WTC11 (cell line): Measurements from ENCODE around the gene S1PR5. TPM values are rescaled to one million over a fixed set of nuclear protein-coding genes. Genes with fewer than 3 reads are reported as not detected.

Source experiments
- ATAC-seq: fragments of 200-7000 bp; cut with Tn5 transposase; 2 replicates; pipeline ENCODE4 v1.10.0; 2021; ENCODE audit warnings: mild to moderate bottlenecking, moderate library complexity
- CTCF ChIA-PET: fragments of 300-600 bp; sonication (Branson Sonifier 250); formaldehyde crosslinking; loops from one replicate; lab custom pipeline; 2021; ENCODE audit warnings: antibody characterized with exemption; lab: Charles Lee
- POLR2A ChIA-PET: fragments of 350-600 bp; sonication (Branson Sonifier 250); formaldehyde crosslinking; loops from one replicate; lab custom pipeline; 2021; ENCODE audit warnings: antibody characterized with exemption; lab: Charles Lee
- DNase-seq: peaks from one replicate; pipeline ENCODE4 v3.0.0; 2021; ENCODE audit warnings: low spot score
- H3K27ac Mint-ChIP-seq: 2 replicates; pipeline ENCODE4 v1.8.0; 2021; ENCODE audit warnings: mixed read lengths
- H3K27me3 Mint-ChIP-seq: 2 replicates; pipeline ENCODE4 v1.8.0; 2021; ENCODE audit warnings: low read depth, mild to moderate bottlenecking, moderate library complexity, mixed read lengths
- H3K36me3 Mint-ChIP-seq: 2 replicates; pipeline ENCODE4 v1.8.0; 2021; ENCODE audit warnings: mixed read lengths
- H3K4me1 Mint-ChIP-seq: 2 replicates; pipeline ENCODE4 v1.8.0; 2022; ENCODE audit warnings: mixed read lengths
- H3K4me3 Mint-ChIP-seq: 2 replicates; pipeline ENCODE4 v1.8.0; 2021; ENCODE audit warnings: mild to moderate bottlenecking, moderate library complexity, mixed read lengths
- H3K9me3 Mint-ChIP-seq: 2 replicates; pipeline ENCODE4 v1.8.0; 2021; ENCODE audit warnings: mixed read lengths
- ARID4B ChIP-seq: sonication (generic); formaldehyde crosslinking; IDR thresholded peaks from 2 replicates; pipeline ENCODE4 v1.8.0; 2023; ENCODE audit warnings: missing genetic modification reagents, mild to moderate bottlenecking, borderline replicate concordance
- FOXK1 ChIP-seq: sonication (generic); formaldehyde crosslinking; IDR thresholded peaks from 2 replicates; pipeline ENCODE4 v1.8.0; 2022; ENCODE audit warnings: mild to moderate bottlenecking, moderate library complexity, missing genetic modification reagents
- IRF2 ChIP-seq: sonication (generic); formaldehyde crosslinking; IDR thresholded peaks from 2 replicates; pipeline ENCODE4 v1.8.0; 2022; ENCODE audit warnings: low read depth, missing genetic modification reagents, borderline replicate concordance
- NR2C2 ChIP-seq: sonication (generic); formaldehyde crosslinking; IDR thresholded peaks from 2 replicates; pipeline ENCODE4 v1.8.0; 2022; ENCODE audit warnings: mild to moderate bottlenecking, missing genetic modification reagents
- OVOL2 ChIP-seq: fragments of 250-450 bp; sonication (Bioruptor Pico); IDR thresholded peaks from 2 replicates; pipeline ENCODE4 v1.9.0; 2021; ENCODE audit warnings: mild to moderate bottlenecking, borderline replicate concordance
- PRRX2 ChIP-seq: fragments of 250-450 bp; sonication (Bioruptor Pico); IDR thresholded peaks from 2 replicates; pipeline ENCODE4 v1.8.0; 2021; ENCODE audit warnings: mild to moderate bottlenecking
- RELA ChIP-seq: sonication (generic); formaldehyde crosslinking; IDR thresholded peaks from 2 replicates; pipeline ENCODE4 v1.8.1; 2022; ENCODE audit warnings: missing genetic modification reagents, mild to moderate bottlenecking, borderline replicate concordance
- STAT6 ChIP-seq: sonication (generic); formaldehyde crosslinking; conservative IDR thresholded peaks from 2 replicates; pipeline ENCODE4 v1.8.1; 2023; ENCODE audit warnings: mild to moderate bottlenecking, low read depth, missing genetic modification reagents, moderate library complexity
- TEAD1 ChIP-seq: sonication (generic); formaldehyde crosslinking; IDR thresholded peaks from 2 replicates; pipeline ENCODE4 v1.8.0; 2022; ENCODE audit warnings: mild to moderate bottlenecking, missing genetic modification reagents
- ZNF425 ChIP-seq: fragments of 250-450 bp; sonication (Bioruptor Pico); conservative IDR thresholded peaks from 2 replicates; pipeline ENCODE4 v1.9.0; 2021; ENCODE audit warnings: mild to moderate bottlenecking
- ZNF512 ChIP-seq: sonication (generic); formaldehyde crosslinking; IDR thresholded peaks from 2 replicates; pipeline ENCODE4 v1.8.1; 2022; ENCODE audit warnings: missing genetic modification reagents, borderline replicate concordance
- total RNA-seq: library from RNA; stranded (reverse); gene quantifications from 3 replicates; pipeline ENCODE4 v1.2.3, GENCODE V29; 2021
- TF ChIP-seq, protein P1 (sequence below): fragments of 250-450 bp; sonication (Bioruptor Pico); IDR thresholded peaks from 2 replicates; pipeline ENCODE4 v1.9.0; 2021; ENCODE audit warnings: mild to moderate bottlenecking
- TF ChIP-seq, protein P2 (sequence below): sonication (generic); formaldehyde crosslinking; IDR thresholded peaks from 2 replicates; pipeline ENCODE4 v1.8.0; 2023; ENCODE audit warnings: mild to moderate bottlenecking, missing genetic modification reagents
- TF ChIP-seq, protein P3 (sequence below): sonication (generic); formaldehyde crosslinking; IDR thresholded peaks from 2 replicates; pipeline ENCODE4 v1.8.1; 2023; ENCODE audit warnings: mild to moderate bottlenecking, missing genetic modification reagents, borderline replicate concordance
- TF ChIP-seq, protein P4 (sequence below): sonication (generic); formaldehyde crosslinking; IDR thresholded peaks from 2 replicates; pipeline ENCODE4 v1.8.1; 2022; ENCODE audit warnings: mild to moderate bottlenecking, missing genetic modification reagents, moderate library complexity, borderline replicate concordance

S1PR5 gene
- total RNA-seq, 1 experiment from 2014 or later = 5.4 TPM

DNA sequence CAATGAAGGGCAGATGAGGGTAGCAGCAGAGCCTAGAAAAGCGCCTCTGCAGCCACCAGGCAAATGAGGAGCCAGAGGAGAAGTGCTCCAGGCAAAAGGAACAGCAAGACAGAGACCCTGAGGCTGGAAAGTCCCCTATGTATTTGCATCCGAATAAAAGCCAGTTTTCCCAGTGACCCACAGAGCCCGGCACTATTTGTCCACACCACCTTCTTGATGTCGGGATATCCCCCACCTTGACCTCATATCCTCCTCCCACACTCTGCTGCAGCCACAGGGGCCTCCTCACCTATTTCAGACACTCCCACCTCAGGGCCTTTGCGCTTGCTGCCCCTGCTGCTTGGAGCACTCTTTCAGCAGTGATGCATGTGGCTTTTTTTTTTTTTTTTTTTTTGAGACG is 33.1 kb upstream of the S1PR5 start:
- H3K4me3 Mint-ChIP-seq = no peak overlapping the region
- H3K4me1 Mint-ChIP-seq = no peaks in the 10 kb centered on the region
- TF ChIP-seq, protein P1, sequence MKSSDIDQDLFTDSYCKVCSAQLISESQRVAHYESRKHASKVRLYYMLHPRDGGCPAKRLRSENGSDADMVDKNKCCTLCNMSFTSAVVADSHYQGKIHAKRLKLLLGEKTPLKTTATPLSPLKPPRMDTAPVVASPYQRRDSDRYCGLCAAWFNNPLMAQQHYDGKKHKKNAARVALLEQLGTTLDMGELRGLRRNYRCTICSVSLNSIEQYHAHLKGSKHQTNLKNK (CRISPR knock-in tag) = no peak
- TF ChIP-seq, protein P2, sequence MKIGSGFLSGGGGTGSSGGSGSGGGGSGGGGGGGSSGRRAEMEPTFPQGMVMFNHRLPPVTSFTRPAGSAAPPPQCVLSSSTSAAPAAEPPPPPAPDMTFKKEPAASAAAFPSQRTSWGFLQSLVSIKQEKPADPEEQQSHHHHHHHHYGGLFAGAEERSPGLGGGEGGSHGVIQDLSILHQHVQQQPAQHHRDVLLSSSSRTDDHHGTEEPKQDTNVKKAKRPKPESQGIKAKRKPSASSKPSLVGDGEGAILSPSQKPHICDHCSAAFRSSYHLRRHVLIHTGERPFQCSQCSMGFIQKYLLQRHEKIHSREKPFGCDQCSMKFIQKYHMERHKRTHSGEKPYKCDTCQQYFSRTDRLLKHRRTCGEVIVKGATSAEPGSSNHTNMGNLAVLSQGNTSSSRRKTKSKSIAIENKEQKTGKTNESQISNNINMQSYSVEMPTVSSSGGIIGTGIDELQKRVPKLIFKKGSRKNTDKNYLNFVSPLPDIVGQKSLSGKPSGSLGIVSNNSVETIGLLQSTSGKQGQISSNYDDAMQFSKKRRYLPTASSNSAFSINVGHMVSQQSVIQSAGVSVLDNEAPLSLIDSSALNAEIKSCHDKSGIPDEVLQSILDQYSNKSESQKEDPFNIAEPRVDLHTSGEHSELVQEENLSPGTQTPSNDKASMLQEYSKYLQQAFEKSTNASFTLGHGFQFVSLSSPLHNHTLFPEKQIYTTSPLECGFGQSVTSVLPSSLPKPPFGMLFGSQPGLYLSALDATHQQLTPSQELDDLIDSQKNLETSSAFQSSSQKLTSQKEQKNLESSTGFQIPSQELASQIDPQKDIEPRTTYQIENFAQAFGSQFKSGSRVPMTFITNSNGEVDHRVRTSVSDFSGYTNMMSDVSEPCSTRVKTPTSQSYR (CRISPR knock-in tag) = no peak
- TF ChIP-seq RELA (no peak), OVOL2 (CRISPR knock-in tag) (no peak), PRRX2 (CRISPR knock-in tag) (no peak), ARID4B (CRISPR knock-in tag) (no peak), IRF2 (CRISPR knock-in tag) (no peak), FOXK1 (no peak), ZNF425 (CRISPR knock-in tag) (no peak)
- TF ChIP-seq, protein P3, sequence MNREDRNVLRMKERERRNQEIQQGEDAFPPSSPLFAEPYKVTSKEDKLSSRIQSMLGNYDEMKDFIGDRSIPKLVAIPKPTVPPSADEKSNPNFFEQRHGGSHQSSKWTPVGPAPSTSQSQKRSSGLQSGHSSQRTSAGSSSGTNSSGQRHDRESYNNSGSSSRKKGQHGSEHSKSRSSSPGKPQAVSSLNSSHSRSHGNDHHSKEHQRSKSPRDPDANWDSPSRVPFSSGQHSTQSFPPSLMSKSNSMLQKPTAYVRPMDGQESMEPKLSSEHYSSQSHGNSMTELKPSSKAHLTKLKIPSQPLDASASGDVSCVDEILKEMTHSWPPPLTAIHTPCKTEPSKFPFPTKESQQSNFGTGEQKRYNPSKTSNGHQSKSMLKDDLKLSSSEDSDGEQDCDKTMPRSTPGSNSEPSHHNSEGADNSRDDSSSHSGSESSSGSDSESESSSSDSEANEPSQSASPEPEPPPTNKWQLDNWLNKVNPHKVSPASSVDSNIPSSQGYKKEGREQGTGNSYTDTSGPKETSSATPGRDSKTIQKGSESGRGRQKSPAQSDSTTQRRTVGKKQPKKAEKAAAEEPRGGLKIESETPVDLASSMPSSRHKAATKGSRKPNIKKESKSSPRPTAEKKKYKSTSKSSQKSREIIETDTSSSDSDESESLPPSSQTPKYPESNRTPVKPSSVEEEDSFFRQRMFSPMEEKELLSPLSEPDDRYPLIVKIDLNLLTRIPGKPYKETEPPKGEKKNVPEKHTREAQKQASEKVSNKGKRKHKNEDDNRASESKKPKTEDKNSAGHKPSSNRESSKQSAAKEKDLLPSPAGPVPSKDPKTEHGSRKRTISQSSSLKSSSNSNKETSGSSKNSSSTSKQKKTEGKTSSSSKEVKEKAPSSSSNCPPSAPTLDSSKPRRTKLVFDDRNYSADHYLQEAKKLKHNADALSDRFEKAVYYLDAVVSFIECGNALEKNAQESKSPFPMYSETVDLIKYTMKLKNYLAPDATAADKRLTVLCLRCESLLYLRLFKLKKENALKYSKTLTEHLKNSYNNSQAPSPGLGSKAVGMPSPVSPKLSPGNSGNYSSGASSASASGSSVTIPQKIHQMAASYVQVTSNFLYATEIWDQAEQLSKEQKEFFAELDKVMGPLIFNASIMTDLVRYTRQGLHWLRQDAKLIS (CRISPR knock-in tag) = no peak
- H3K36me3 Mint-ChIP-seq = peaks cover 49% of the 10 kb centered on the region
- H3K27ac Mint-ChIP-seq = no peak overlapping the region
- H3K27me3 Mint-ChIP-seq = no peaks in the 10 kb centered on the region
- POLR2A ChIA-PET = no interaction called here
- DNase-seq (no peak), ATAC-seq (no peak)
- CTCF ChIA-PET = interaction anchor here (3.7 kb wide), 1 partner anchor 43 kb away, joined by 23 read pairs; no protein-coding TSS in a partner anchor
- H3K9me3 Mint-ChIP-seq = no peaks in the 10 kb centered on the region

GRCh38 chr19:10549733-10550132 is 32.5 kb upstream of the S1PR5 start:
- no peaks in the 10 kb centered on the region for H3K9me3 Mint-ChIP-seq
- no peak overlapping the region for H3K4me3 Mint-ChIP-seq
- ChIA-PET POLR2A (no interaction called here), CTCF (no interaction called here)
- no peak overlapping the region for H3K27ac Mint-ChIP-seq
- no peak for DNase-seq
- H3K4me1 Mint-ChIP-seq = 0 out of 2 replicates have a peak, but pooled peaks cover 2% of the 10 kb centered on the region
- H3K27me3 Mint-ChIP-seq = no peaks in the 10 kb centered on the region
- no peak for ATAC-seq
- peaks cover 52% of the 10 kb centered on the region for H3K36me3 Mint-ChIP-seq
- TF ChIP-seq STAT6 (CRISPR knock-in tag) (no peak), NR2C2 (no peak), ZNF512 (no peak), TEAD1 (no peak)
- TF ChIP-seq, protein P4, sequence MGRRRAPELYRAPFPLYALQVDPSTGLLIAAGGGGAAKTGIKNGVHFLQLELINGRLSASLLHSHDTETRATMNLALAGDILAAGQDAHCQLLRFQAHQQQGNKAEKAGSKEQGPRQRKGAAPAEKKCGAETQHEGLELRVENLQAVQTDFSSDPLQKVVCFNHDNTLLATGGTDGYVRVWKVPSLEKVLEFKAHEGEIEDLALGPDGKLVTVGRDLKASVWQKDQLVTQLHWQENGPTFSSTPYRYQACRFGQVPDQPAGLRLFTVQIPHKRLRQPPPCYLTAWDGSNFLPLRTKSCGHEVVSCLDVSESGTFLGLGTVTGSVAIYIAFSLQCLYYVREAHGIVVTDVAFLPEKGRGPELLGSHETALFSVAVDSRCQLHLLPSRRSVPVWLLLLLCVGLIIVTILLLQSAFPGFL = no peak
